ENCODE results near the gene MSH3.

MSH3 gene

GRCh38 chr5:80641353-80641752, 13.1 kb upstream of the MSH3 start:
- H3K9me3 ChIP-seq (ENCODE audit: control insufficient read depth, insufficient read depth, low read depth, low read length), result no peaks in the 10 kb centered on the region
- CTCF ChIA-PET, result interaction anchor here (1.2 kb wide), 1 partner anchor 10 kb away, joined by 3 read pairs; no protein-coding TSS in a partner anchor
- POLR2A ChIA-PET, result interaction anchor here (1.4 kb wide), 1 partner anchor 13 kb away, joined by 5 read pairs; the partner anchor contains the start of gene MSH3
- peaks cover 10% of the 10 kb centered on the region for H3K4me1 ChIP-seq (ENCODE audit: control insufficient read depth, insufficient read depth, low read length)
- H3K4me3 ChIP-seq (ENCODE audit: low read depth, low read length), result no peak overlapping the region
- TF ChIP-seq ZSCAN23 (tag by site-specific recombination; IDR thresholded peaks at IDR 0.05), result no peak
- TF ChIP-seq ZNF169 (tag by site-specific recombination; IDR thresholded peaks at IDR 0.05), result no peak
- TF ChIP-seq REPIN1 (tag by site-specific recombination; IDR thresholded peaks at IDR 0.05; ENCODE audit: low read depth), result no peak
- no peak for TF ChIP-seq ZNF707 (tag by site-specific recombination; IDR thresholded peaks at IDR 0.05)
- TF ChIP-seq ZNF138 (tag by site-specific recombination; IDR thresholded peaks at IDR 0.05; ENCODE audit: borderline replicate concordance), result no peak
- TF ChIP-seq GFI1B (tag by site-specific recombination; IDR thresholded peaks at IDR 0.05), result no peak
- no peak for TF ChIP-seq ZNF292 (tag by site-specific recombination; IDR thresholded peaks at IDR 0.05; ENCODE audit: borderline replicate concordance, low read depth)
- no peak for TF ChIP-seq ZNF221 (tag by site-specific recombination; IDR thresholded peaks at IDR 0.05; ENCODE audit: borderline replicate concordance)
- TF ChIP-seq PRDM1 (tag by site-specific recombination; IDR thresholded peaks at IDR 0.05), result no peak
- TF ChIP-seq SALL2 (tag by site-specific recombination; IDR thresholded peaks at IDR 0.05; ENCODE audit: borderline replicate concordance), result no peak
- no peak for TF ChIP-seq SCRT1 (tag by site-specific recombination; IDR thresholded peaks at IDR 0.05; ENCODE audit: borderline replicate concordance)
- TF ChIP-seq KLF10 (tag by site-specific recombination; IDR thresholded peaks at IDR 0.05), result no peak
- no peak for TF ChIP-seq ZNF701 (tag by site-specific recombination; IDR thresholded peaks at IDR 0.05)
- no peak for TF ChIP-seq ZNF600 (tag by site-specific recombination; IDR thresholded peaks at IDR 0.05)
- peaks cover 68 to 83% of the 10 kb centered on the region in 2 experiments for H3K36me3 ChIP-seq (ENCODE audit: control insufficient read depth in 2 of 2, insufficient read depth in 1 of 2, low read length in 2 of 2)
- H3K27ac ChIP-seq (ENCODE audit: extremely low read depth, low read depth, low read length), result no peak overlapping the region

GRCh38 chr5:80644900-80645299, 9.6 kb upstream of the MSH3 start:
- POLR2A ChIA-PET, result interaction anchor here (1.0 kb wide), 1 partner anchor 9 kb away, joined by 3 read pairs; no protein-coding TSS in a partner anchor
- H3K36me3 ChIP-seq (ENCODE audit: control insufficient read depth in 2 of 2, insufficient read depth in 1 of 2, low read length in 2 of 2), result peaks cover 49 to 55% of the 10 kb centered on the region in 2 experiments
- CTCF ChIA-PET, result no interaction called here
- TF ChIP-seq PRDM1 (tag by site-specific recombination; IDR thresholded peaks at IDR 0.05), result no peak
- TF ChIP-seq ZNF426 (tag by site-specific recombination; IDR thresholded peaks at IDR 0.05), result no peak
- 0 out of 2 replicates have a peak, but pooled peaks have one; percentile 3 for TF ChIP-seq ZNF18 (tag by site-specific recombination; IDR thresholded peaks at IDR 0.05)
- TF ChIP-seq ZBTB21 (tag by site-specific recombination; IDR thresholded peaks at IDR 0.05), result no peak
- no peak for TF ChIP-seq ZNF704 (tag by site-specific recombination; IDR thresholded peaks at IDR 0.05)
- no peak for TF ChIP-seq ZNF350 (tag by site-specific recombination; IDR thresholded peaks at IDR 0.05)
- peak; percentile 47; the same call in 1 of the 2 replicates for TF ChIP-seq ZBTB44 (tag by site-specific recombination; IDR thresholded peaks at IDR 0.05)
- TF ChIP-seq ZEB2 (tag by site-specific recombination; IDR thresholded peaks at IDR 0.05), result no peak
- TF ChIP-seq ZNF660 (tag by site-specific recombination; IDR thresholded peaks at IDR 0.05), result no peak
- no peak for TF ChIP-seq ZNF274 (IDR thresholded peaks at IDR 0.05; ENCODE audit: low read length)
- TF ChIP-seq ZNF274 (tag by site-specific recombination; IDR thresholded peaks at IDR 0.05; ENCODE audit: borderline replicate concordance), result no peak
- TF ChIP-seq ZXDB (tag by site-specific recombination; IDR thresholded peaks at IDR 0.05), result 0 out of 2 replicates have a peak, but pooled peaks have one; percentile 23
- TF ChIP-seq ZNF248 (tag by site-specific recombination; IDR thresholded peaks at IDR 0.05), result no peak
- TF ChIP-seq ZNF555 (tag by site-specific recombination; conservative IDR thresholded peaks at IDR 0.05), result no peak
- no peak for TF ChIP-seq ZNF148 (tag by site-specific recombination; IDR thresholded peaks at IDR 0.05; ENCODE audit: borderline replicate concordance)
- TF ChIP-seq OSR2 (tag by site-specific recombination; IDR thresholded peaks at IDR 0.05), result peak; percentile 28; the same call in 1 of the 2 replicates
- TF ChIP-seq SALL2 (tag by site-specific recombination; IDR thresholded peaks at IDR 0.05; ENCODE audit: borderline replicate concordance), result no peak
- TF ChIP-seq ZNF510 (tag by site-specific recombination; IDR thresholded peaks at IDR 0.05; ENCODE audit: insufficient replicate concordance), result no peak
- TF ChIP-seq ZSCAN23 (tag by site-specific recombination; IDR thresholded peaks at IDR 0.05), result no peak

More at GRCh38 chr5:80644900-80645299, 9.6 kb upstream of the MSH3 start:
- H3K4me1 ChIP-seq (ENCODE audit: control insufficient read depth, insufficient read depth, low read length), result peaks cover 15% of the 10 kb centered on the region
- 0 out of 2 replicates have a peak overlapping the region, but pooled peaks have one; percentile 14 for H3K27ac ChIP-seq (ENCODE audit: extremely low read depth, low read depth, low read length)
- no peaks in the 10 kb centered on the region for H3K9me3 ChIP-seq (ENCODE audit: control insufficient read depth, insufficient read depth, low read depth, low read length)
- H3K4me3 ChIP-seq (ENCODE audit: low read depth, low read length), result no peak overlapping the region

Measured in HEK293 (cell line).